HepG2 (cell line): ENCODE results near the gene CTSW. TPM values are rescaled to one million over a fixed set of nuclear protein-coding genes. Genes with fewer than 3 reads are reported as not detected.

Source experiments
- CREB1 ChIP-seq, 2 experiments: fragments of 450-650 bp in 1 of 2; IDR thresholded peaks; 2 replicates each; pipeline ENCODE4 v1.6.1; 2016 to 2017; ENCODE audit warnings: control low read depth in 1 of 2, mild to moderate bottlenecking in 1 of 2, missing compliant biosample characterization in 1 of 2, missing genetic modification characterization in 1 of 2
- FOXM1 ChIP-seq: sonication (generic); formaldehyde crosslinking; IDR thresholded peaks from 2 replicates; pipeline ENCODE4 v1.5.0; 2020; ENCODE audit warnings: missing genetic modification reagents
- HNRNPUL1 ChIP-seq: fragments of 200-400 bp; formaldehyde crosslinking; IDR thresholded peaks from 2 replicates; pipeline ENCODE4 v1.6.1; 2017; ENCODE audit warnings: low read depth, mild to moderate bottlenecking, low read length, moderate library complexity
- KDM5A ChIP-seq: fragments of 200-600 bp; sonication (generic); IDR thresholded peaks from 2 replicates; pipeline ENCODE4 v1.7.0; 2018; ENCODE audit warnings: antibody characterized with exemption, mild to moderate bottlenecking, low read length, borderline replicate concordance
- NAIF1 ChIP-seq: sonication (generic); formaldehyde crosslinking; IDR thresholded peaks from 2 replicates; pipeline ENCODE4 v1.5.0; 2020; ENCODE audit warnings: mild to moderate bottlenecking, missing genetic modification reagents, borderline replicate concordance
- PAXIP1 ChIP-seq: sonication (generic); formaldehyde crosslinking; conservative IDR thresholded peaks from 2 replicates; pipeline ENCODE4 v1.4.0; 2020; ENCODE audit warnings: mild to moderate bottlenecking, missing genetic modification reagents, moderate library complexity
- ZNF205 ChIP-seq: IDR thresholded peaks from 2 replicates; pipeline ENCODE4 v1.6.1; 2018; ENCODE audit warnings: missing biosample characterization, missing genetic modification reagents
- ZNF430 ChIP-seq: sonication (generic); formaldehyde crosslinking; IDR thresholded peaks from 2 replicates; pipeline ENCODE4 v1.9.0; 2021; ENCODE audit warnings: mild to moderate bottlenecking, missing genetic modification reagents
- ZNF768 ChIP-seq: sonication (generic); formaldehyde crosslinking; IDR thresholded peaks from 2 replicates; pipeline ENCODE4 v1.4.0; 2020; ENCODE audit warnings: missing genetic modification reagents
- polyA plus RNA-seq, 8 experiments: library from polyadenylated mRNA; depleted of rRNA in 3 of 8; stranded (reverse) in 7 of 8; unstranded in 1 of 8; fragments of >200 nt; fragmentation: Illumina TruSeq in 4 of 8; extraction: Trizol in 4 of 8; gene quantifications; 2 replicates each; pipeline versions ENCODE4 v1.2.1 to v1.2.3, GENCODE V29; 2011 to 2016; ENCODE audit warnings: low read depth in 4 of 8, missing spikeins in 1 of 8, mixed read lengths in 1 of 8; ENCODE audit not compliant: insufficient read depth in 1 of 8
- total RNA-seq, 5 experiments: library from RNA; depleted of rRNA; stranded (reverse); fragments of >200 nt; fragmentation: Illumina TruSeq; extraction: Trizol; gene quantifications; 2 replicates each; pipeline ENCODE4 v1.2.3, GENCODE V29; 2016; ENCODE audit warnings: low read depth in 1 of 5
- TF ChIP-seq, protein P1 (sequence below): sonication (generic); formaldehyde crosslinking; IDR thresholded peaks from 2 replicates; pipeline ENCODE4 v1.4.0; 2020; ENCODE audit warnings: mild to moderate bottlenecking, missing genetic modification reagents, borderline replicate concordance
- TF ChIP-seq, protein P2 (sequence below): sonication (generic); formaldehyde crosslinking; IDR thresholded peaks from 2 replicates; pipeline ENCODE4 v1.4.0; 2020; ENCODE audit warnings: missing genetic modification reagents
- TF ChIP-seq, protein P3 (sequence below): sonication (generic); formaldehyde crosslinking; IDR thresholded peaks from 2 replicates; pipeline ENCODE4 v1.5.0; 2020; ENCODE audit warnings: mild to moderate bottlenecking, missing genetic modification reagents, borderline replicate concordance

The CTSW gene
- total and polyA plus RNA-seq, 2 of the 13 experiments (the other 11 are each of a cell fraction or from before 2014, with no cell fraction given) = 0.09 TPM; not detected in 1

DNA sequence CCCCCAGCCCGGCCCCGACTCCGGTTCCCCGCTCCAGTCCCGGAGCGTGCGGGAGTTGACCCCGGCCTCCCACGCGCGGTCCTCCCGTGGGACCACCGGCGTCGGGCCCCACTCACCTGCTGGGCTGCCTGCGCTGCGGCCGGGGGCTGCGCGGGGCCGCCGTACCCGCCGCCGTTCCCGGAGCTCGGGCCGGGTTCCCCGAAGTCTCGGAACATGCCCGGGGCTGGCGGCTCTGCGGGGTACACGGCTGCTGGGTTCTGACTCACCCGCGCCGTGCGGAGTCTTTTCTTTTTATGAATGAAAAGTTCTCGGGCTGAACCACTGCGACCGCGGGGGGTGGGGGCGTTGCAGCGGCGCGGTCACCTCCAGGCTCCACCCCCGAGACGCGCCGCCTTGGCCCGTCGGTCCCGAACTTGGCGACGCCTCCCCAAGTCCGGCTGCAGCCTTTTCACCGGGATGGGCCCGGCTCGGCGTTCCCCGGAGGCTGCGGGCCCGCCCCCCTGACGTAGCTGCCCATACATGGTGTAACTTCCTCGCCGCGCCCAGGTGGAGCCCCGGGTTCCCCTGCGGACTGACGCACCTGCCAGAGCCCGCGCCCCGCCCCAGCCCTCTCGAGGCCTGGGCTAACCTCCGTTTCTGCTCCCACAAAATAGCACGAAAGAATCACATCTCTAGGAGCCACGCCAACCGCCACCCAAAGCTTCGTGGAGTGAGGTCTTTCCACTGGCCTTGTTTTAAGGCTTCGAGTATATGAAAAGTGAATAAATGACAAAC lies 20.7 kb downstream of the CTSW start, which contains the start of gene FOSL1 (continued):
- TF ChIP-seq PAXIP1 (CRISPR knock-in tag) = no peak
- no peak for TF ChIP-seq FOXM1 (CRISPR knock-in tag)
- no peak for TF ChIP-seq NAIF1 (CRISPR knock-in tag)
- TF ChIP-seq, protein P1, sequence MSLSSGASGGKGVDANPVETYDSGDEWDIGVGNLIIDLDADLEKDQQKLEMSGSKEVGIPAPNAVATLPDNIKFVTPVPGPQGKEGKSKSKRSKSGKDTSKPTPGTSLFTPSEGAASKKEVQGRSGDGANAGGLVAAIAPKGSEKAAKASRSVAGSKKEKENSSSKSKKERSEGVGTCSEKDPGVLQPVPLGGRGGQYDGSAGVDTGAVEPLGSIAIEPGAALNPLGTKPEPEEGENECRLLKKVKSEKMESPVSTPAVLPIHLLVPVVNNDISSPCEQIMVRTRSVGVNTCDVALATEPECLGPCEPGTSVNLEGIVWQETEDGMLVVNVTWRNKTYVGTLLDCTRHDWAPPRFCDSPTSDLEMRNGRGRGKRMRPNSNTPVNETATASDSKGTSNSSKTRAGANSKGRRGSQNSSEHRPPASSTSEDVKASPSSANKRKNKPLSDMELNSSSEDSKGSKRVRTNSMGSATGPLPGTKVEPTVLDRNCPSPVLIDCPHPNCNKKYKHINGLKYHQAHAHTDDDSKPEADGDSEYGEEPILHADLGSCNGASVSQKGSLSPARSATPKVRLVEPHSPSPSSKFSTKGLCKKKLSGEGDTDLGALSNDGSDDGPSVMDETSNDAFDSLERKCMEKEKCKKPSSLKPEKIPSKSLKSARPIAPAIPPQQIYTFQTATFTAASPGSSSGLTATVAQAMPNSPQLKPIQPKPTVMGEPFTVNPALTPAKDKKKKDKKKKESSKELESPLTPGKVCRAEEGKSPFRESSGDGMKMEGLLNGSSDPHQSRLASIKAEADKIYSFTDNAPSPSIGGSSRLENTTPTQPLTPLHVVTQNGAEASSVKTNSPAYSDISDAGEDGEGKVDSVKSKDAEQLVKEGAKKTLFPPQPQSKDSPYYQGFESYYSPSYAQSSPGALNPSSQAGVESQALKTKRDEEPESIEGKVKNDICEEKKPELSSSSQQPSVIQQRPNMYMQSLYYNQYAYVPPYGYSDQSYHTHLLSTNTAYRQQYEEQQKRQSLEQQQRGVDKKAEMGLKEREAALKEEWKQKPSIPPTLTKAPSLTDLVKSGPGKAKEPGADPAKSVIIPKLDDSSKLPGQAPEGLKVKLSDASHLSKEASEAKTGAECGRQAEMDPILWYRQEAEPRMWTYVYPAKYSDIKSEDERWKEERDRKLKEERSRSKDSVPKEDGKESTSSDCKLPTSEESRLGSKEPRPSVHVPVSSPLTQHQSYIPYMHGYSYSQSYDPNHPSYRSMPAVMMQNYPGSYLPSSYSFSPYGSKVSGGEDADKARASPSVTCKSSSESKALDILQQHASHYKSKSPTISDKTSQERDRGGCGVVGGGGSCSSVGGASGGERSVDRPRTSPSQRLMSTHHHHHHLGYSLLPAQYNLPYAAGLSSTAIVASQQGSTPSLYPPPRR (CRISPR knock-in tag) = no peak
- TF ChIP-seq ZNF430 (CRISPR knock-in tag) = no peak
- TF ChIP-seq CREB1 (IDR thresholded peaks at IDR 0.05) = peak; percentile 79
- TF ChIP-seq CREB1 (CRISPR knock-in tag; IDR thresholded peaks at IDR 0.05) = peak; percentile 92
- TF ChIP-seq HNRNPUL1 = 0 out of 2 replicates have a peak, but pooled peaks have one; percentile 53
- peak; percentile 35; the same call in 1 of the 2 replicates for TF ChIP-seq ZNF205
- TF ChIP-seq, protein P2, sequence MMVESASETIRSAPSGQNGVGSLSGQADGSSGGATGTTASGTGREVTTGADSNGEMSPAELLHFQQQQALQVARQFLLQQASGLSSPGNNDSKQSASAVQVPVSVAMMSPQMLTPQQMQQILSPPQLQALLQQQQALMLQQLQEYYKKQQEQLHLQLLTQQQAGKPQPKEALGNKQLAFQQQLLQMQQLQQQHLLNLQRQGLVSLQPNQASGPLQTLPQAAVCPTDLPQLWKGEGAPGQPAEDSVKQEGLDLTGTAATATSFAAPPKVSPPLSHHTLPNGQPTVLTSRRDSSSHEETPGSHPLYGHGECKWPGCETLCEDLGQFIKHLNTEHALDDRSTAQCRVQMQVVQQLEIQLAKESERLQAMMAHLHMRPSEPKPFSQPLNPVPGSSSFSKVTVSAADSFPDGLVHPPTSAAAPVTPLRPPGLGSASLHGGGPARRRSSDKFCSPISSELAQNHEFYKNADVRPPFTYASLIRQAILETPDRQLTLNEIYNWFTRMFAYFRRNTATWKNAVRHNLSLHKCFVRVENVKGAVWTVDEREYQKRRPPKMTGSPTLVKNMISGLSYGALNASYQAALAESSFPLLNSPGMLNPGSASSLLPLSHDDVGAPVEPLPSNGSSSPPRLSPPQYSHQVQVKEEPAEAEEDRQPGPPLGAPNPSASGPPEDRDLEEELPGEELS (CRISPR knock-in tag) = no peak
- TF ChIP-seq, protein P3, sequence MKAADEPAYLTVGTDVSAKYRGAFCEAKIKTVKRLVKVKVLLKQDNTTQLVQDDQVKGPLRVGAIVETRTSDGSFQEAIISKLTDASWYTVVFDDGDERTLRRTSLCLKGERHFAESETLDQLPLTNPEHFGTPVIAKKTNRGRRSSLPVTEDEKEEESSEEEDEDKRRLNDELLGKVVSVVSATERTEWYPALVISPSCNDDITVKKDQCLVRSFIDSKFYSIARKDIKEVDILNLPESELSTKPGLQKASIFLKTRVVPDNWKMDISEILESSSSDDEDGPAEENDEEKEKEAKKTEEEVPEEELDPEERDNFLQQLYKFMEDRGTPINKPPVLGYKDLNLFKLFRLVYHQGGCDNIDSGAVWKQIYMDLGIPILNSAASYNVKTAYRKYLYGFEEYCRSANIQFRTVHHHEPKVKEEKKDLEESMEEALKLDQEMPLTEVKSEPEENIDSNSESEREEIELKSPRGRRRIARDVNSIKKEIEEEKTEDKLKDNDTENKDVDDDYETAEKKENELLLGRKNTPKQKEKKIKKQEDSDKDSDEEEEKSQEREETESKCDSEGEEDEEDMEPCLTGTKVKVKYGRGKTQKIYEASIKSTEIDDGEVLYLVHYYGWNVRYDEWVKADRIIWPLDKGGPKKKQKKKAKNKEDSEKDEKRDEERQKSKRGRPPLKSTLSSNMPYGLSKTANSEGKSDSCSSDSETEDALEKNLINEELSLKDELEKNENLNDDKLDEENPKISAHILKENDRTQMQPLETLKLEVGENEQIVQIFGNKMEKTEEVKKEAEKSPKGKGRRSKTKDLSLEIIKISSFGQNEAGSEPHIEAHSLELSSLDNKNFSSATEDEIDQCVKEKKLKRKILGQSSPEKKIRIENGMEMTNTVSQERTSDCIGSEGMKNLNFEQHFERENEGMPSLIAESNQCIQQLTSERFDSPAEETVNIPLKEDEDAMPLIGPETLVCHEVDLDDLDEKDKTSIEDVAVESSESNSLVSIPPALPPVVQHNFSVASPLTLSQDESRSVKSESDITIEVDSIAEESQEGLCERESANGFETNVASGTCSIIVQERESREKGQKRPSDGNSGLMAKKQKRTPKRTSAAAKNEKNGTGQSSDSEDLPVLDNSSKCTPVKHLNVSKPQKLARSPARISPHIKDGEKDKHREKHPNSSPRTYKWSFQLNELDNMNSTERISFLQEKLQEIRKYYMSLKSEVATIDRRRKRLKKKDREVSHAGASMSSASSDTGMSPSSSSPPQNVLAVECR = peak; percentile 89
- no peak for TF ChIP-seq ZNF768 (CRISPR knock-in tag)
- TF ChIP-seq KDM5A = no peak
